ENCODE measurements around the gene LRRC7.

LRRC7 gene

GRCh38 chr1:70156529-70157120 is 588.9 kb downstream of the LRRC7 start:
- no peak overlapping the region for H3K4me3 ChIP-seq (ENCODE audit: low read length)
- no peak for TF ChIP-seq CTCF (conservative IDR thresholded peaks at IDR 0.05; ENCODE audit: low read depth, low read length)
- DNase-seq (ENCODE audit: low read depth) = no peak

DNA sequence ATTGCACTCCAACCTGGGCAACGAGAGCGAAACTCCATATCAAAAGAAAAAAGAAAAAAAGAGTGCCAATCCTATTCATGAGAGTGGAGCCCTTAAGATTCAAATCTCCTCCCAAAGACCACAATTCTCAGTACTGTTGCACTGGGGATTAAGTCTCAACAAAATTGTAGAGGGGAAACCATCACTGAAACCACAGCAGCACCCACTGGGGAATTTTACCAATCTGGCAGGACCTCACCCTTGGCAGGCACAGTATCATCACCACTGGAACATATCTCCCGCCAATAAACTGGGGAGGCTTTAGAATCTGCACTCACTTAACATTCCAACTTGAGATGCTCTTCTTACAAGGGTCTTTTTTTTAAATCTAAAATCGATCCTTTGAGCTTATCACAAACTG is 596.6 kb downstream of the LRRC7 start:
- TF ChIP-seq CTCF (conservative IDR thresholded peaks at IDR 0.05; ENCODE audit: low read depth, low read length) = no peak
- no peak overlapping the region for H3K4me3 ChIP-seq (ENCODE audit: low read length)
- DNase-seq (ENCODE audit: low read depth) = no peak

- no peak for DNase-seq (ENCODE audit: low read depth)
- TF ChIP-seq CTCF (conservative IDR thresholded peaks at IDR 0.05; ENCODE audit: low read depth, low read length) = no peak
- H3K4me3 ChIP-seq (ENCODE audit: low read length) = no peak overlapping the region
Observed at GRCh38 chr1:70168283-70168682, 600.6 kb downstream of the LRRC7 start.

DNA sequence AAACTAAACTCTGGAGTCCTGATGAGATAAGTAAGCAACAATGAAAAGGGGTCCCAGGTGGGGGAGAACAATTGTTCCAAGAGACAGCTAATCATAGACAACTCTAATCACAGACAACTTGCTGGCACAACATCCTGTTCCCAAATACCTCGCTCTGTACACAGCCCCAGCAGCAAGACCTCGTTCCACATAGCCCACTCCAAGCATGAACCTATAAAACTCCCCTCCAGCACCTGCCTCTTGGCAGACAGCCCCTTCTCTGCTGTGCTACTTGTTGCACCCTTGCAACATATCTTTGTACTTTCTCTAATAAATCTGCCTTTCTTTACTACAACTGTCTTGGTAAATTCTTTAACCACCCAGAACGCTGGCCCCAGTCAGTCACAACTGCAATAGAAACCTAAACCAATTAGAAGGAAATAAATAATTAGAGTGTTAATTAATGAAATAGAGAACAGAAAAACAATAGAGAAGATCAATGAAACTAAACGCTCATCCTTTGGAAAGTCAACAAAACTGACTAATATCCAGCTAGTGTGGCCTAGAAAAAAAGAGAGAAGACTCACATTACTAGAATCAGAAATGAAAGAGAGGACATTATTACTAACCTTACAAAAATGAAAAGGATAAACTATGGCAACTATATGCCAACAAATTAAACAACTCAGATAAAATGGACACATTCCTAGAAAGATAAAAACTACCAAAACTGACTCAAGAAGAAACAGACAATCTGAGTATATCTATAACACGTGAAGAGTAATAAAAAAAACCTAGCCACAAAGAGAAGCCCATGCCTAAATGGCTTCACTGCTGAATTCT is 601.5 kb downstream of the LRRC7 start:
- H3K4me3 ChIP-seq (ENCODE audit: low read length) = no peak overlapping the region
- no peak for TF ChIP-seq CTCF (conservative IDR thresholded peaks at IDR 0.05; ENCODE audit: low read depth, low read length)
- DNase-seq (ENCODE audit: low read depth) = no peak

DNA sequence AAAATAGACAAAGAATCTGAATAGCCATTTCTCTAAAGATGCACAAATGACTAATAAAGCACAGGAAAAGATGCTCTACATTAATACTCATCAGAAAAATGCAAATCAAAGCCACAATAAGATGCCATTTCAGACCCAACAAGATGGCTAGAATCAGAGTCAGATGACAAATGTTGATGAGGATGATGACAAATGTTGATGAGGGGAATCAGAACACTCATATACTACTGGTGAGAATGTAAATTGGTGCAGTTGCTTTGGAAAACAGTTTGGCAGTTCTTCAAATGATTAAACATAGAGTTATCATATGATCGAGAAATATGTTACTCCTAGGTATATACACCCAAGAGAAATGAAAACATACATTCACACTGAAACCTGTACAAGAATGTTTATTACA is 603.8 kb downstream of the LRRC7 start:
- no peak overlapping the region for H3K4me3 ChIP-seq (ENCODE audit: low read length)
- DNase-seq (ENCODE audit: low read depth) = no peak
- no peak for TF ChIP-seq CTCF (conservative IDR thresholded peaks at IDR 0.05; ENCODE audit: low read depth, low read length)
